ENCODE measurements around the gene CALML5. TPM values are rescaled to one million over a fixed set of nuclear protein-coding genes. Genes with fewer than 3 reads are reported as not detected.

Gene CALML5
- total and polyA plus RNA-seq, 9 of the 15 experiments (the other 6 are each of a cell fraction or from before 2014, with no cell fraction given), result not detected

DNA sequence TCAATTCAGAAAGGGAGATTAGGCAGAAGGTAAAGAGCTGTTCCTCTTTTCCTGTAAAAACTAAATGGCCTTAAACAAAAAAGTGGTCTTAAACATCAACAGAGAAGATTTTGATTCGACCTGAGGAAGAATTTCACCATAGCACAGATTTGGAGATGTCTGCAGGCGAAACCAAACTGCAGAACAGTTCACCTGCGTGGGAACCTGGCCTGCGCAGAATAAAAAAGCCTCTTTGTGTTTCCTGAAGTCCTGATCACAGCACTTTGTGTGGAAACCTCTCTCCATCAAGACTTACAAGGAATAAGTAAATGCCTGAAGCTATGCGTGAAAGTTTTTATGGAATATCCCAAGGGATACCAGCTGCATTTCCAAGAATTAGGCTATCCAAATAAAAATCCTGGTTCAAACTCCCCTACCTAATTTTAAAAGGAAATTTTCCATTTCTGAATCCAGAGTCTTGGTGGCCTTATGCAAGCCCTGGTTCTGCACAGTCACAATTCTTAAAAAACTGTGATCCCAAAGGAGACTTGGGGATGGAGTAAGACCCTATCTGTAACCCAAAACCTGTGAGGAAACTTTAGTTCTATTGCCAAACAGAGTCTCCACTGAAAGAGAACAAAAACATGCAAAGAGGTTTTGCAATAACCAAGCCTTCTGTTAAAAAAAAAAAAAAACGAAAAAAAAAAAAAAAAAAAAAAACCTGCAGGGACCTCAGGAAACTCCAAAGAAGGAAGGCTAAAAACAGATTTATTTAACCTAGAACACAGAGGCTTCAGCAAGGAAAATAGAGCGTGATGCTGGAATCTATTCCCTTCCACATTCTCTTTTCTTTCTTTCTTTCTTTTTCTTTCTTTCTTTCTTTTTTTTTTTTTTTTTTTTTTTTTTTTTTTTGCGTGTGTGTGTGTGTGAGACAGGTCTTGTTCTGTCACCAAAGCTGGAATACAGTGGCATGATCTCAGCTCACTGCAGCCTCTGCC lies 35.8 kb upstream of the CALML5 start (continued):
- TF ChIP-seq CEBPB (tag; IDR thresholded peaks at IDR 0.05) (peak; percentile 33; the same call in 1 of the 2 replicates), MYBL2 (IDR thresholded peaks at IDR 0.05; ENCODE audit: low read depth) (no peak), MYBL2 (CRISPR knock-in tag; IDR thresholded peaks at IDR 0.05; ENCODE audit: borderline replicate concordance) (no peak), SRSF1 (IDR thresholded peaks at IDR 0.05; ENCODE audit: low read depth, low read length) (no peak), NEUROD1 (IDR thresholded peaks at IDR 0.05; ENCODE audit: borderline replicate concordance, low read depth, low read length, partially characterized antibody) (no peak), ZNF584 (CRISPR knock-in tag; IDR thresholded peaks at IDR 0.05; ENCODE audit: low read depth) (no peak), SAFB2 (IDR thresholded peaks at IDR 0.05; ENCODE audit: borderline replicate concordance, low read depth, low read length, severe bottlenecking) (no peak), SPI1 (IDR thresholded peaks at IDR 0.05; ENCODE audit: borderline replicate concordance, low read depth, low read length) (peak; percentile 24; the same call in 1 of the 2 replicates)

- FAIRE-seq (no peak), DNase-seq (ENCODE audit: extremely low read depth in 1 of 4, low spot score in 3 of 4) (no peak), ATAC-seq (no peak)
- no peaks in the 10 kb centered on the region for H4K20me1 ChIP-seq (replicated peaks; ENCODE audit: control insufficient read depth, insufficient read depth, low read length)
- no peaks in the 10 kb centered on the region for H3K36me3 ChIP-seq (ENCODE audit: control insufficient read depth, insufficient read depth, low read length)
- no TSS peak for BruUV-seq (replicated peaks)
- WGBS (ENCODE audit: insufficient coverage, low coverage, missing lambda C conversion rate), result 57% methylated on average over 37 of the region's 38 CpGs
- in situ Hi-C loops (cut with MboI), result no loop called here
- ChIA-PET POLR2A (interaction anchor here (0.9 kb wide), 2 partner anchors 15 to 23 kb away, joined by 3 to 5 read pairs; no protein-coding TSS in a partner anchor), CTCF (ENCODE audit: low intra/inter-chr PET ratio) (no interaction called here)
- no peak overlapping the region for H3K27ac ChIP-seq (ENCODE audit: extremely low read depth, low read depth, low read length)
- no peaks in the 10 kb centered on the region for H3K79me2 ChIP-seq (ENCODE audit: control insufficient read depth, insufficient read depth, low read length)
- H3K27me3 ChIP-seq (ENCODE audit: control insufficient read depth in 2 of 2, insufficient read depth in 2 of 2, low read length in 2 of 2), result no peaks in the 10 kb centered on the region
- no peak overlapping the region for H3K4me3 ChIP-seq
- no peaks in the 10 kb centered on the region for H3K9me1 ChIP-seq (ENCODE audit: control insufficient read depth, insufficient read depth, low read length)
- intact Hi-C loops (cut with micrococcal nuclease), result no loop called here
- H3K4me2 ChIP-seq (ENCODE audit: insufficient read depth, low read length), result no peak overlapping the region
- no peak overlapping the region for H3K9ac ChIP-seq (ENCODE audit: insufficient read depth in 1 of 2, low read depth in 2 of 2, low read length in 2 of 2)
- peak overlapping the region; percentile 38; the same call in 1 of the 2 replicates for H2AFZ ChIP-seq (ENCODE audit: low read depth, low read length)
- no peaks in the 10 kb centered on the region for H3K9me3 ChIP-seq (replicated peaks; ENCODE audit: control insufficient read depth, insufficient read depth, low read depth, low read length)
- peaks cover 10 to 14% of the 10 kb centered on the region in 2 experiments for H3K4me1 ChIP-seq (replicated peaks in 1 of 2; ENCODE audit: control insufficient read depth in 2 of 2, insufficient read depth in 2 of 2, low read length in 2 of 2)
- no peak for TF ChIP-seq HDGF (IDR thresholded peaks at IDR 0.05)
- no peak for TF ChIP-seq HEY1 (CRISPR knock-in tag; IDR thresholded peaks at IDR 0.05; ENCODE audit: borderline replicate concordance)
- no peak for TF ChIP-seq ZNF639 (CRISPR knock-in tag; conservative IDR thresholded peaks at IDR 0.05 in 1 of 2, IDR thresholded peaks at IDR 0.05 in 1 of 2)
- no peak for TF ChIP-seq POLR2A (conservative IDR thresholded peaks at IDR 0.05)
- TF ChIP-seq SMARCE1 (IDR thresholded peaks at IDR 0.05), result no peak
Observed at GRCh38 chr10:5534051-5534821, 34.9 kb upstream of the CALML5 start.
